Keratinocyte (primary cell): Measurements from ENCODE around the gene WDFY2. TPM values are rescaled to one million over a fixed set of nuclear protein-coding genes. Genes with fewer than 3 reads are reported as not detected.

Experiments
- DNase-seq: peaks from one replicate; pipeline ENCODE4 v3.0.0-alpha.2; 2011; ENCODE audit warnings: low read depth, missing footprints, low spot score
- FAIRE-seq: peaks from 2 replicates; lab custom pipeline; 2011; peaks lifted over from hg19 to GRCh38; lab: Jason Lieb, UNC
- H2AFZ ChIP-seq: 2 replicates; pipeline ENCODE4 v1.6.0; 2012; ENCODE audit warnings: low read length, control low read depth, inconsistent platforms; ENCODE audit not compliant: control insufficient read depth
- H3K27ac ChIP-seq: 2 replicates; pipeline ENCODE4 v1.5.1; 2011; ENCODE audit warnings: low read length; ENCODE audit not compliant: control insufficient read depth, insufficient read depth
- H3K27me3 ChIP-seq: 3 replicates; pipeline ENCODE4 v1.6.0; 2011; ENCODE audit warnings: low read length; ENCODE audit not compliant: control insufficient read depth, insufficient read depth; ENCODE audit errors: extremely low read depth
- H3K36me3 ChIP-seq, 2 experiments: 2 replicates in 1 of 2; 3 replicates in 1 of 2; pipeline ENCODE4 v1.5.1; 2011; ENCODE audit warnings: low read length in 2 of 2, mild to moderate bottlenecking in 1 of 2; ENCODE audit not compliant: control insufficient read depth in 2 of 2, insufficient read depth in 2 of 2; ENCODE audit errors: extremely low read depth in 1 of 2
- H3K4me1 ChIP-seq: 3 replicates; pipeline ENCODE4 v1.5.1; 2011; ENCODE audit warnings: low read length; ENCODE audit not compliant: control insufficient read depth, insufficient read depth; ENCODE audit errors: extremely low read depth
- H3K4me2 ChIP-seq: 3 replicates; pipeline ENCODE4 v1.6.0; 2011; ENCODE audit warnings: low read depth, low read length; ENCODE audit not compliant: control insufficient read depth, insufficient read depth; ENCODE audit errors: extremely low read depth
- H3K4me3 ChIP-seq, 3 experiments: fragments of 200-600 bp in 1 of 3; sonication (generic) in 1 of 3; 2 replicates in 2 of 3; 3 replicates in 1 of 3; pipeline ENCODE4 v1.5.1; 2011 to 2016; ENCODE audit warnings: low read length in 3 of 3, mild to moderate bottlenecking in 3 of 3, control low read depth in 2 of 3, inconsistent platforms in 1 of 3, low read depth in 1 of 3, mixed read lengths in 1 of 3, mixed run types in 1 of 3, moderate library complexity in 1 of 3; ENCODE audit not compliant: control insufficient read depth in 2 of 3, insufficient read depth in 2 of 3; ENCODE audit errors: extremely low read depth in 1 of 3
- H3K79me2 ChIP-seq: 2 replicates; pipeline ENCODE4 v1.6.0; 2012; ENCODE audit warnings: low read length; ENCODE audit not compliant: control insufficient read depth, insufficient read depth
- H3K9ac ChIP-seq: 3 replicates; pipeline ENCODE4 v1.6.0; 2011; ENCODE audit warnings: low read length; ENCODE audit not compliant: control insufficient read depth, insufficient read depth; ENCODE audit errors: extremely low read depth
- H3K9me1 ChIP-seq: 3 replicates; pipeline ENCODE4 v1.6.0; 2011; ENCODE audit warnings: low read length; ENCODE audit not compliant: control insufficient read depth, insufficient read depth; ENCODE audit errors: extremely low read depth
- H3K9me3 ChIP-seq: 2 replicates; pipeline ENCODE4 v1.5.1; 2012; ENCODE audit warnings: low read depth, low read length; ENCODE audit not compliant: control insufficient read depth
- H4K20me1 ChIP-seq: 3 replicates; pipeline ENCODE4 v1.6.0; 2011; ENCODE audit warnings: low read length; ENCODE audit not compliant: control insufficient read depth, insufficient read depth; ENCODE audit errors: extremely low read depth
- CTCF ChIP-seq, 3 experiments: IDR thresholded peaks in 1 of 3; conservative IDR thresholded peaks in 1 of 3; optimal IDR thresholded peaks in 1 of 3; 2 replicates in 2 of 3; 3 replicates in 1 of 3; pipeline versions ENCODE3 to v1.5.1; 2011; ENCODE audit warnings: low read length in 3 of 3, mild to moderate bottlenecking in 3 of 3, moderate library complexity in 2 of 3, control low read depth in 1 of 3, inconsistent platforms in 1 of 3; ENCODE audit not compliant: insufficient read depth in 2 of 3; ENCODE audit errors: extremely low read depth in 1 of 3
- EZH2 ChIP-seq: IDR thresholded peaks from one replicate; pipeline ENCODE4 v1.6.1; 2012; ENCODE audit warnings: inconsistent platforms, mild to moderate bottlenecking, low read length, moderate library complexity
- dilution Hi-C: fragments of 300-500 bp; cut with MboI; formaldehyde crosslinking; loops from one replicate; pipeline ENCODE4 v1.7.0; 2020; ENCODE audit warnings: low sequenced_read_pairs; ENCODE audit not compliant: extremely low pct_ligation_motif_present
- polyA plus RNA-seq, 5 experiments: library from polyadenylated mRNA; depleted of rRNA in 3 of 5; stranded (reverse) in 3 of 5; stranded (forward) in 1 of 5; unstranded in 1 of 5; fragments of >200 nt; gene quantifications; 1 replicate in 1 of 5; 2 replicates in 3 of 5; 3 replicates in 1 of 5; pipeline versions ENCODE4 v1.2.1 to v1.2.3, GENCODE V29; 2011 to 2012; ENCODE audit warnings: missing spikeins in 2 of 5, low read depth in 1 of 5, low replicate concordance in 1 of 5

The WDFY2 gene
- polyA plus RNA-seq, 1 donor (not counting 4 experiments of a cell fraction or from before 2014, with no cell fraction given) = 18.6 TPM

GRCh38 chr13:51742611-51743010, 158.3 kb downstream of the WDFY2 start:
- H3K9me3 ChIP-seq = no peaks in the 10 kb centered on the region
- H3K79me2 ChIP-seq = peaks cover 3% of the 10 kb centered on the region
- DNase-seq (no peak), FAIRE-seq (no peak)
- no peak overlapping the region for H3K4me2 ChIP-seq
- no peak for TF ChIP-seq EZH2
- dilution Hi-C loops = no loop called here
- no peaks in the 10 kb centered on the region for H3K4me1 ChIP-seq
- H4K20me1 ChIP-seq = no peaks in the 10 kb centered on the region
- H3K9ac ChIP-seq = no peak overlapping the region
- no peak overlapping the region for H3K4me3 ChIP-seq
- H3K27me3 ChIP-seq = no peaks in the 10 kb centered on the region
- H3K27ac ChIP-seq = no peak overlapping the region
- peaks cover 21 to 34% of the 10 kb centered on the region in 2 experiments for H3K36me3 ChIP-seq
- no peak overlapping the region for H2AFZ ChIP-seq
- no peaks in the 10 kb centered on the region for H3K9me1 ChIP-seq

GRCh38 chr13:51745243-51745642, 161.0 kb downstream of the WDFY2 start:
- Histone ChIP-seq H3K9me3 (peaks cover 5% of the 10 kb centered on the region), H3K27ac (no peak overlapping the region), H3K4me3 (no peak overlapping the region), H3K4me1 (no peaks in the 10 kb centered on the region), H3K9me1 (no peaks in the 10 kb centered on the region), H3K27me3 (no peaks in the 10 kb centered on the region), H3K9ac (no peak overlapping the region), H3K36me3 (peaks cover 24 to 28% of the 10 kb centered on the region in 2 experiments), H3K4me2 (no peak overlapping the region), H3K79me2 (peaks cover 2% of the 10 kb centered on the region), H2AFZ (no peak overlapping the region), H4K20me1 (no peaks in the 10 kb centered on the region)
- dilution Hi-C loops = no loop called here
- no peak for DNase-seq
- TF ChIP-seq EZH2 (no peak), CTCF (optimal IDR thresholded peaks at IDR 0.05 in 1 of 3, IDR thresholded peaks at IDR 0.05 in 1 of 3, conservative IDR thresholded peaks at IDR 0.05 in 1 of 3; ENCODE audit: extremely low read depth in 1 of 3, insufficient read depth in 2 of 3, low read length in 3 of 3) (no peak)
- FAIRE-seq = no peak

GRCh38 chr13:51746802-51747201, 162.5 kb downstream of the WDFY2 start:
- DNase-seq (no peak), FAIRE-seq (no peak)
- Histone ChIP-seq H3K4me3 (no peak overlapping the region), H3K9ac (no peak overlapping the region), H3K79me2 (peaks cover 2% of the 10 kb centered on the region), H3K36me3 (peaks cover 23 to 25% of the 10 kb centered on the region in 2 experiments), H2AFZ (no peak overlapping the region), H3K4me2 (no peak overlapping the region), H3K27me3 (no peaks in the 10 kb centered on the region), H3K27ac (no peak overlapping the region), H3K4me1 (no peaks in the 10 kb centered on the region), H3K9me3 (peaks cover 5% of the 10 kb centered on the region), H4K20me1 (no peaks in the 10 kb centered on the region), H3K9me1 (no peaks in the 10 kb centered on the region)
- TF ChIP-seq EZH2 (no peak), CTCF (optimal IDR thresholded peaks at IDR 0.05 in 1 of 3, IDR thresholded peaks at IDR 0.05 in 1 of 3, conservative IDR thresholded peaks at IDR 0.05 in 1 of 3; ENCODE audit: extremely low read depth in 1 of 3, insufficient read depth in 2 of 3, low read length in 3 of 3) (no peak)
- dilution Hi-C loops = no loop called here
